GM19035 (cell line): ENCODE results near the gene TXNDC15.
A peak's percentile ranks its signal among the peaks of the same experiment; 100 is the strongest.
"Not testable (repeated sequence)": the region's sequence is repeated elsewhere in the genome, so short reads cannot be mapped to it uniquely, and the experiment has no call there.

ENCODE experiments used
- ATAC-seq: cut with Tn5 transposase; IDR thresholded peaks from one replicate; pipeline ENCODE4 v1.9.1; 2021; ENCODE audit not compliant: unreplicated experiment

Gene TXNDC15

GRCh38 chr5:134877159-134877558, 3.0 kb downstream of the TXNDC15 start:
- ATAC-seq: no peak

GRCh38 chr5:134878403-134878802, 4.2 kb downstream of the TXNDC15 start:
- ATAC-seq: no peak

GRCh38 chr5:134879456-134879855, 5.3 kb downstream of the TXNDC15 start:
- ATAC-seq: no peak

- not testable (repeated sequence) for ATAC-seq
Observed at GRCh38 chr5:134880937-134881336, 6.8 kb downstream of the TXNDC15 start.

GRCh38 chr5:134881711-134882110, 7.5 kb downstream of the TXNDC15 start:
- not testable (repeated sequence) for ATAC-seq

GRCh38 chr5:134887593-134888159, 13.5 kb downstream of the TXNDC15 start:
- ATAC-seq: no peak

- no peak for ATAC-seq
Observed at GRCh38 chr5:134889335-134889734, 15.2 kb downstream of the TXNDC15 start.

GRCh38 chr5:134891473-134891872, 17.3 kb downstream of the TXNDC15 start:
- ATAC-seq: no peak

- ATAC-seq: no peak
Observed at GRCh38 chr5:134892282-134892681, 18.1 kb downstream of the TXNDC15 start.

GRCh38 chr5:134892926-134893325, 18.8 kb downstream of the TXNDC15 start:
- no peak for ATAC-seq

- no peak for ATAC-seq
Observed at GRCh38 chr5:134893748-134894505, 19.8 kb downstream of the TXNDC15 start.

- peak; percentile 17 for ATAC-seq
Observed at GRCh38 chr5:134902071-134902801, 28.1 kb downstream of the TXNDC15 start.

- ATAC-seq: peak; percentile 77
Observed at GRCh38 chr5:134904610-134905245, 30.6 kb downstream of the TXNDC15 start, which contains the start of gene PCBD2. TSS of gene PCBD2 (plus strand) at chr5:134905131. CDS start at chr5:134905140, 9 bp downstream.

- ATAC-seq: peak; percentile 35
Observed at GRCh38 chr5:134905246-134905996, 31.2 kb downstream of the TXNDC15 start.

- no peak for ATAC-seq
Observed at GRCh38 chr5:134906811-134907210, 32.6 kb downstream of the TXNDC15 start.

- not testable (repeated sequence) for ATAC-seq
Observed at GRCh38 chr5:134910752-134911151, 36.6 kb downstream of the TXNDC15 start.

GRCh38 chr5:134911285-134912206, 37.4 kb downstream of the TXNDC15 start:
- ATAC-seq: no peak

GRCh38 chr5:134913254-134913653, 39.1 kb downstream of the TXNDC15 start:
- ATAC-seq: no peak

GRCh38 chr5:134913795-134914194, 39.6 kb downstream of the TXNDC15 start:
- no peak for ATAC-seq
